Natural killer cell (primary cell): ENCODE data around the gene XCR1. TPM values are rescaled to one million over a fixed set of nuclear protein-coding genes. Genes with fewer than 3 reads are reported as not detected.

Experiments
- ATAC-seq, 3 donors: fragments of 150-1000 bp in 2 of 3; fragments of 200-7000 bp in 1 of 3; cut with Tn5 transposase; 1 replicate in 1 of 3; 2 replicates in 2 of 3; pipeline ENCODE4 v1.10.0; 2021; ENCODE audit warnings: mild to moderate bottlenecking in 2 of 3, moderate library complexity in 2 of 3
- DNase-seq, 2 donors: peaks; one replicate each; pipeline versions ENCODE4 v3.0.0 to v3.0.0-alpha.2; 2013 to 2021; ENCODE audit warnings: mixed read lengths in 1 of 2
- H3K27ac ChIP-seq: one replicate; pipeline ENCODE4 v1.5.1; 2013; ENCODE audit warnings: mild to moderate bottlenecking, low read length
- H3K27me3 ChIP-seq: one replicate; pipeline ENCODE4 v1.6.1; 2013; ENCODE audit warnings: low read length; ENCODE audit not compliant: control insufficient read depth, insufficient read depth
- H3K36me3 ChIP-seq: one replicate; pipeline ENCODE4 v1.6.1; 2013; ENCODE audit warnings: low read length; ENCODE audit not compliant: control insufficient read depth, insufficient read depth
- H3K4me1 ChIP-seq: one replicate; pipeline ENCODE4 v1.6.1; 2013; ENCODE audit warnings: low read length; ENCODE audit not compliant: control insufficient read depth, insufficient read depth
- H3K4me3 ChIP-seq: one replicate; pipeline ENCODE4 v1.5.1; 2013; ENCODE audit warnings: low read length
- H3K9me3 ChIP-seq: one replicate; pipeline ENCODE4 v1.6.1; 2013; ENCODE audit warnings: low read length; ENCODE audit not compliant: control insufficient read depth, insufficient read depth
- H3K27ac Mint-ChIP-seq, 2 donors: one replicate each; pipeline ENCODE4 v1.8.0; 2022; ENCODE audit warnings: mild to moderate bottlenecking in 2 of 2, mixed read lengths in 2 of 2, moderate library complexity in 1 of 2
- H3K27me3 Mint-ChIP-seq, 2 donors: one replicate each; pipeline ENCODE4 v1.8.0; 2022; ENCODE audit warnings: low read depth in 2 of 2, mixed read lengths in 2 of 2
- H3K36me3 Mint-ChIP-seq: one replicate; pipeline ENCODE4 v1.8.0; 2022; ENCODE audit warnings: mixed read lengths
- H3K4me1 Mint-ChIP-seq, 2 donors: one replicate each; pipeline ENCODE4 v1.8.0; 2022; ENCODE audit warnings: mixed read lengths in 2 of 2
- H3K4me3 Mint-ChIP-seq: one replicate; pipeline ENCODE4 v1.8.0; 2022; ENCODE audit warnings: mild to moderate bottlenecking, moderate library complexity, mixed read lengths
- H3K9me3 Mint-ChIP-seq, 2 donors: one replicate each; pipeline ENCODE4 v1.8.0; 2022; ENCODE audit warnings: mixed read lengths in 2 of 2
- CTCF ChIP-seq: fragments of 200-600 bp; IDR thresholded peaks from one replicate; pipeline ENCODE4 v1.8.0; 2022; ENCODE audit warnings: antibody characterized with exemption
- WGBS: methylation state at CpG from one replicate; pipeline ENCODE4 v1.1.7; 2013; ENCODE audit warnings: missing lambda C conversion rate; ENCODE audit not compliant: insufficient coverage; 5-methylcytosine and 5-hydroxymethylcytosine counted together
- intact Hi-C: fragments of 100-400 bp; cut with micrococcal nuclease; formaldehyde crosslinking; loops from one replicate; pipeline ENCODE4 v1.14.2; 2022
- total RNA-seq, 4 donors: library from RNA; stranded (reverse); fragments of 120-200 nt in 1 of 4; gene quantifications; one replicate each; pipeline versions ENCODE4 v1.2.3 to v1.2.4, GENCODE V29; 2013 to 2022

The XCR1 gene
- total RNA-seq, 3 donors from 2014 or later (not counting 1 experiment from before 2014, with no cell fraction given), result 0.21 TPM; not detected in 2

- H3K27ac Mint-ChIP-seq, result no peak overlapping the region
- DNase-seq, result peak in 1 of 2 donors; percentile 18
Measured at GRCh38 chr3:46013316-46014094, 13.8 kb downstream of the XCR1 start.

GRCh38 chr3:46012246-46012645 is 15.0 kb downstream of the XCR1 start:
- H3K36me3 ChIP-seq, result no peaks in the 10 kb centered on the region
- H3K4me1 Mint-ChIP-seq, result peaks cover 24 to 26% of the 10 kb centered on the region in 2 donors
- DNase-seq (no peak), ATAC-seq (no peak)
- H3K27ac ChIP-seq, result no peak overlapping the region
- H3K4me3 Mint-ChIP-seq, result no peak overlapping the region
- H3K36me3 Mint-ChIP-seq, result no peaks in the 10 kb centered on the region
- 86% methylated on average over 4 of the region's 4 CpGs for WGBS
- peaks cover 41 to 81% of the 10 kb centered on the region in 2 donors for H3K27me3 Mint-ChIP-seq
- no peaks in the 10 kb centered on the region for H3K9me3 ChIP-seq
- peaks cover 22% of the 10 kb centered on the region for H3K4me1 ChIP-seq
- H3K27me3 ChIP-seq, result peaks cover 12% of the 10 kb centered on the region
- no peak for TF ChIP-seq CTCF
- no peak overlapping the region for H3K27ac Mint-ChIP-seq
- intact Hi-C loops, result loop anchor here (2.0 kb wide), 1 partner anchor 17 kb away; the partner anchor contains the start of gene FYCO1
- no peak overlapping the region for H3K4me3 ChIP-seq
- H3K9me3 Mint-ChIP-seq, result no peaks in the 10 kb centered on the region

More at GRCh38 chr3:46013316-46014094, 13.8 kb downstream of the XCR1 start:
- Mint-ChIP-seq H3K9me3 (no peaks in the 10 kb centered on the region), H3K4me3 (no peak overlapping the region), H3K27me3 (peaks cover 44 to 86% of the 10 kb centered on the region in 2 donors), H3K4me1 (peaks cover 24 to 37% of the 10 kb centered on the region in 2 donors), H3K36me3 (no peaks in the 10 kb centered on the region)
- TF ChIP-seq CTCF, result no peak
- H3K4me3 ChIP-seq, result no peak overlapping the region
- H3K27me3 ChIP-seq, result peaks cover 12% of the 10 kb centered on the region
- ATAC-seq, result peak; percentile 29 to 91 (median 49)
- intact Hi-C loops, result loop anchor here (2.0 kb wide), 1 partner anchor 19 kb away; the partner anchor contains the start of gene FYCO1
- peaks cover 34% of the 10 kb centered on the region for H3K4me1 ChIP-seq
- 57% methylated on average over 7 of the region's 7 CpGs for WGBS
- no peak overlapping the region for H3K27ac ChIP-seq
- no peaks in the 10 kb centered on the region for H3K36me3 ChIP-seq
- H3K9me3 ChIP-seq, result no peaks in the 10 kb centered on the region

- H3K9me3 ChIP-seq, result no peaks in the 10 kb centered on the region
- Mint-ChIP-seq H3K36me3 (no peaks in the 10 kb centered on the region), H3K27ac (no peak overlapping the region), H3K27me3 (peaks cover 38 to 76% of the 10 kb centered on the region in 2 donors), H3K4me1 (peaks cover 23 to 24% of the 10 kb centered on the region in 2 donors), H3K4me3 (no peak overlapping the region), H3K9me3 (no peaks in the 10 kb centered on the region)
- ATAC-seq, result no peak
- peaks cover 4% of the 10 kb centered on the region for H3K27me3 ChIP-seq
- no peak overlapping the region for H3K4me3 ChIP-seq
- no peak for TF ChIP-seq CTCF
- H3K27ac ChIP-seq, result no peak overlapping the region
- peaks cover 20% of the 10 kb centered on the region for H3K4me1 ChIP-seq
- intact Hi-C loops, result no loop called here
- no CpG with 5 or more reads among the region's 2 CpGs for WGBS
- H3K36me3 ChIP-seq, result no peaks in the 10 kb centered on the region
- no peak for DNase-seq
Measured at GRCh38 chr3:46010519-46011113, 16.7 kb downstream of the XCR1 start.
